Measurements from ENCODE around the gene AHRR. TPM values are rescaled to one million over a fixed set of nuclear protein-coding genes. Genes with fewer than 3 reads are reported as not detected.
"Not testable (repeated sequence)": the region's sequence is repeated elsewhere in the genome, so short reads cannot be mapped to it uniquely, and the experiment has no call there.

Gene AHRR
- total RNA-seq, 1 donor from 2014 or later, result 6.1 TPM

- ChIA-PET CTCF (no interaction called here), POLR2A (no interaction called here)
- ATAC-seq (ENCODE audit: low read depth) (no peak), DNase-seq (no peak)
- Mint-ChIP-seq H3K27me3 (peaks cover 30% of the 10 kb centered on the region), H3K4me1 (peaks cover 31% of the 10 kb centered on the region), H3K4me3 (no peak overlapping the region), H3K9me3 (no peaks in the 10 kb centered on the region), H3K27ac (no peak overlapping the region), H3K36me3 (ENCODE audit: low read depth) (no peaks in the 10 kb centered on the region)
- intact Hi-C loops (cut with micrococcal nuclease), result no loop called here
- no peak for TF ChIP-seq CTCF (IDR thresholded peaks at IDR 0.05)
These were observed 84.5 kb downstream of the AHRR start for GRCh38 chr5:406041-406440.

GRCh38 chr5:407051-407450, 85.5 kb downstream of the AHRR start:
- POLR2A ChIA-PET, result no interaction called here

GRCh38 chr5:407801-408268, 86.3 kb downstream of the AHRR start:
- H3K36me3 Mint-ChIP-seq (ENCODE audit: low read depth), result no peaks in the 10 kb centered on the region
- CTCF ChIA-PET, result no interaction called here

More at GRCh38 chr5:407051-407450, 85.5 kb downstream of the AHRR start:
- ATAC-seq (ENCODE audit: low read depth), result no peak
- CTCF ChIA-PET, result no interaction called here
- Mint-ChIP-seq H3K27ac (no peak overlapping the region), H3K36me3 (ENCODE audit: low read depth) (no peaks in the 10 kb centered on the region), H3K4me1 (peaks cover 22% of the 10 kb centered on the region), H3K9me3 (no peaks in the 10 kb centered on the region), H3K4me3 (no peak overlapping the region), H3K27me3 (peaks cover 32% of the 10 kb centered on the region)
- no peak for TF ChIP-seq CTCF (IDR thresholded peaks at IDR 0.05)
- DNase-seq, result no peak
- intact Hi-C loops (cut with micrococcal nuclease), result no loop called here

GRCh38 chr5:410911-411517, 89.5 kb downstream of the AHRR start:
- Mint-ChIP-seq H3K36me3 (ENCODE audit: low read depth) (no peaks in the 10 kb centered on the region), H3K4me3 (no peak overlapping the region), H3K27me3 (peaks cover 20% of the 10 kb centered on the region), H3K27ac (no peak overlapping the region), H3K9me3 (no peaks in the 10 kb centered on the region), H3K4me1 (peaks cover 8% of the 10 kb centered on the region)
- ATAC-seq (ENCODE audit: low read depth) (no peak), DNase-seq (no peak)
- ChIA-PET POLR2A (no interaction called here), CTCF (no interaction called here)
- intact Hi-C loops (cut with micrococcal nuclease), result no loop called here
- TF ChIP-seq CTCF (IDR thresholded peaks at IDR 0.05), result no peak

More at GRCh38 chr5:407801-408268, 86.3 kb downstream of the AHRR start:
- Mint-ChIP-seq H3K27ac (no peak overlapping the region), H3K4me3 (no peak overlapping the region), H3K27me3 (peaks cover 35% of the 10 kb centered on the region), H3K4me1 (peaks cover 15% of the 10 kb centered on the region), H3K9me3 (no peaks in the 10 kb centered on the region)
- no peak for TF ChIP-seq CTCF (IDR thresholded peaks at IDR 0.05)
- POLR2A ChIA-PET, result no interaction called here
- intact Hi-C loops (cut with micrococcal nuclease), result no loop called here
- DNase-seq (no peak), ATAC-seq (ENCODE audit: low read depth) (no peak)

GRCh38 chr5:411728-412127, 90.2 kb downstream of the AHRR start:
- no peak for ATAC-seq (ENCODE audit: low read depth)
- no peak overlapping the region for H3K27ac Mint-ChIP-seq
- POLR2A ChIA-PET, result no interaction called here
- TF ChIP-seq CTCF (IDR thresholded peaks at IDR 0.05), result no peak
- no peak overlapping the region for H3K4me3 Mint-ChIP-seq
- H3K4me1 Mint-ChIP-seq, result peaks cover 8% of the 10 kb centered on the region
- CTCF ChIA-PET, result no interaction called here
- intact Hi-C loops (cut with micrococcal nuclease), result no loop called here
- no peaks in the 10 kb centered on the region for H3K36me3 Mint-ChIP-seq (ENCODE audit: low read depth)
- no peaks in the 10 kb centered on the region for H3K9me3 Mint-ChIP-seq
- peak; percentile 0 for DNase-seq
- peaks cover 20% of the 10 kb centered on the region for H3K27me3 Mint-ChIP-seq

DNA sequence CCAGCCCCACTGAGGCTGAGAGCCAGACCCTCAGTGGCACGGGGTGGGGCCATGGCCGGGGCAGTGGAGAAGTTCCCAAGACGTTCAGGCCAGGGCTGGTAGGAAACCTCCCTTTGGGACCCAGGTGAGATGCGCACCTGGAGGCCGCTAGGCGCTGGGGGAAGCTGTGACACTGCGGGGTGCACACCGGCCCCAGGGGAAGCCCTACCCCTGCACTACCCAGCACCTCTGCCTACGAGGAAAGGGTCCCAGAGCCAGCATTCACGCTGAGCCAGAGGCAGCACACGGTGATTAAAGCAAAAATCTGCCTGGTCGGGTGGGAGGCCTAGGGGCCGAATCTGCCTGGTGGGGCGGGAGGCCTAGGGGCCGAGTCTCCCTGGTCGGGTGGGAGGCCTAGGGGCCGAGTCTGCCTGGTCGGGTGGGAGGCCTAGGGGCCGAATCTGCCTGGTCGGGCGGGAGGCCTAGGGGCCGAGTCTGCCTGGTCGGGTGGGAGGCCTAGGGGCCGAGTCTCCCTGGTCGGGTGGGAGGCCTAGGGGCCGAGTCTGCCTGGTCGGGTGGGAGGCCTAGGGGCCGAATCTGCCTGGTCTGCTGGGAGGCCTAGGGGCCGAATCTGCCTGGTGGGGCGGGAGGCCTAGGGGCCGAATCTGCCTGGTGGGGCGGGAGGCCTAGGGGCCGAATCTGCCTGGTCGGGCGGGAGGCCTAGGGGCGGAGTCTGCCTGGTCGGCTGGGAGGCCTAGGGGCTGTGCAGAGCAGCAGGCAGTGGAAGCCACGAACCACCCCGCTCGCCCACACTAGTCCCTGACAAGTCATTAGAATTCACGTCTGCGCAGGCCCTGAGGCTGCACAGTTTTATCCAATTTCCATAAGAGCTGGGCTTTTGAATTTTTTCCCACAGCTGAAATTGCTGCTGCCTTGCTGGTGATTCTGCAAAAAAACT, 93.7 kb downstream of the AHRR start:
- ATAC-seq (ENCODE audit: low read depth) (peak; percentile 93), DNase-seq (peak; percentile 32)
- H3K4me3 Mint-ChIP-seq, result peak overlapping the region; percentile 58
- peak overlapping the region; percentile 53 for H3K27ac Mint-ChIP-seq
- H3K36me3 Mint-ChIP-seq (ENCODE audit: low read depth); H3K9me3 Mint-ChIP-seq; intact Hi-C loops (cut with micrococcal nuclease); H3K4me1 Mint-ChIP-seq; CTCF ChIA-PET: not testable (repeated sequence)
- peaks cover 11% of the 10 kb centered on the region for H3K27me3 Mint-ChIP-seq
- POLR2A ChIA-PET, result interaction anchor here (1.1 kb wide), 1 partner anchor 46 kb away, joined by 3 read pairs; no protein-coding TSS in a partner anchor

Data from activated B cell treated with CpG ODN at 0.5 μM for 24 hours (primary cell).